ENCODE measurements around the gene UQCC2. TPM values are rescaled to one million over a fixed set of nuclear protein-coding genes. Genes with fewer than 3 reads are reported as not detected.

The UQCC2 gene
- total and polyA plus RNA-seq, 4 donors: 6.8 to 75.9 (median 22.4) TPM

- Histone ChIP-seq H3K27ac (ENCODE audit: low read depth in 1 of 2, low read length in 2 of 2) (no peak overlapping the region), H3K36me3 (ENCODE audit: control insufficient read depth in 4 of 4, insufficient read depth in 3 of 4, low read depth in 1 of 4, low read length in 3 of 4) (peaks cover 0 to 8% (median 2%) of the 10 kb centered on the region in 4 donors), H3K9ac (ENCODE audit: low read depth in 1 of 2, low read length in 2 of 2) (no peak overlapping the region), H3K27me3 (ENCODE audit: control insufficient read depth in 4 of 4, insufficient read depth in 4 of 4, low read length in 3 of 4) (no peaks in the 10 kb centered on the region), H3K9me3 (ENCODE audit: control insufficient read depth in 4 of 4, low read length in 3 of 4) (no peaks in the 10 kb centered on the region), H3K4me1 (ENCODE audit: control insufficient read depth in 4 of 4, insufficient read depth in 4 of 4, low read length in 3 of 4) (peaks cover 0 to 16% (median 10%) of the 10 kb centered on the region in 4 donors), H3K4me3 (ENCODE audit: low read depth in 1 of 3, low read length in 3 of 3) (no peak overlapping the region)
- no peak for DNase-seq (ENCODE audit: low spot score)
- TF ChIP-seq SP1 (IDR thresholded peaks at IDR 0.05): no peak
- TF ChIP-seq ZBTB33 (IDR thresholded peaks at IDR 0.05): no peak
- no peak for TF ChIP-seq REST (IDR thresholded peaks at IDR 0.05)
- no peak for TF ChIP-seq ATF3 (IDR thresholded peaks at IDR 0.05)
- TF ChIP-seq HNF4G (IDR thresholded peaks at IDR 0.05): no peak
- no peak for TF ChIP-seq TAF1 (conservative IDR thresholded peaks at IDR 0.05)
- TF ChIP-seq NR2F2 (IDR thresholded peaks at IDR 0.05): no peak
- TF ChIP-seq HNF4A (conservative IDR thresholded peaks at IDR 0.05): no peak
- no peak for TF ChIP-seq FOXA1 (IDR thresholded peaks at IDR 0.05)
- TF ChIP-seq YY1 (IDR thresholded peaks at IDR 0.05): no peak
- TF ChIP-seq CTCF (IDR thresholded peaks at IDR 0.05; ENCODE audit: low read depth, low read length, missing input control): no peak
- no peak for TF ChIP-seq FOXA2 (IDR thresholded peaks at IDR 0.05)
- TF ChIP-seq EGR1 (IDR thresholded peaks at IDR 0.05; ENCODE audit: low read depth in 2 of 2): no peak
- 96% methylated on average over 10 of the region's 10 CpGs for WGBS
These were observed 2.8 kb downstream of the UQCC2 start for GRCh38 chr6:33708516-33709204.

GRCh38 chr6:33707771-33708170 is 3.7 kb downstream of the UQCC2 start:
- Histone ChIP-seq H3K4me1 (ENCODE audit: control insufficient read depth in 4 of 4, insufficient read depth in 4 of 4, low read length in 3 of 4) (peaks cover 0 to 16% (median 10%) of the 10 kb centered on the region in 4 donors), H3K4me3 (ENCODE audit: low read depth in 1 of 3, low read length in 3 of 3) (no peak overlapping the region), H3K9ac (ENCODE audit: low read depth in 1 of 2, low read length in 2 of 2) (no peak overlapping the region), H3K27me3 (ENCODE audit: control insufficient read depth in 4 of 4, insufficient read depth in 4 of 4, low read length in 3 of 4) (no peaks in the 10 kb centered on the region), H3K9me3 (ENCODE audit: control insufficient read depth in 4 of 4, low read length in 3 of 4) (no peaks in the 10 kb centered on the region), H3K36me3 (ENCODE audit: control insufficient read depth in 4 of 4, insufficient read depth in 3 of 4, low read depth in 1 of 4, low read length in 3 of 4) (peaks cover 0 to 8% (median 2%) of the 10 kb centered on the region in 4 donors), H3K27ac (ENCODE audit: low read depth in 1 of 2, low read length in 2 of 2) (no peak overlapping the region)
- WGBS: 88% methylated on average over 5 of the region's 5 CpGs
- no peak for DNase-seq (ENCODE audit: low spot score)
- TF ChIP-seq FOXA2 (IDR thresholded peaks at IDR 0.05) (no peak), TAF1 (conservative IDR thresholded peaks at IDR 0.05) (no peak), EGR1 (IDR thresholded peaks at IDR 0.05; ENCODE audit: low read depth in 2 of 2) (no peak), ZBTB33 (IDR thresholded peaks at IDR 0.05) (no peak), JUND (IDR thresholded peaks at IDR 0.05) (no peak), ATF3 (IDR thresholded peaks at IDR 0.05) (no peak), CTCF (IDR thresholded peaks at IDR 0.05; ENCODE audit: low read depth, low read length, missing input control) (no peak), HNF4G (IDR thresholded peaks at IDR 0.05) (no peak)

Data from liver (tissue), 9 donors.